Uterus (tissue), 4 donors: Measurements from ENCODE around the gene CES4A. TPM values are rescaled to one million over a fixed set of nuclear protein-coding genes. Genes with fewer than 3 reads are reported as not detected.
"Not testable (repeated sequence)": the region's sequence is repeated elsewhere in the genome, so short reads cannot be mapped to it uniquely, and the experiment has no call there.

ENCODE experiments used
- DNase-seq, 2 donors: peaks; one replicate each; pipeline ENCODE4 v3.0.0-alpha.2; 2019 to 2020
- H3K27ac ChIP-seq, 2 donors: fragments of 200-600 bp; sonication (generic); 1 replicate in 1 of 2; 2 replicates in 1 of 2; pipeline ENCODE4 v1.5.1; 2016 to 2018
- H3K27me3 ChIP-seq, 2 donors: fragments of 200-600 bp; sonication (generic); one replicate each; pipeline ENCODE4 v1.5.1; 2018 to 2019; ENCODE audit warnings: control low read depth in 1 of 2
- H3K36me3 ChIP-seq, 2 donors: fragments of 200-600 bp; sonication (generic); one replicate each; pipeline ENCODE4 v1.5.1; 2019; ENCODE audit warnings: control low read depth in 1 of 2
- H3K4me1 ChIP-seq, 2 donors: fragments of 200-600 bp; sonication (generic); one replicate each; pipeline ENCODE4 v1.5.1; 2018 to 2019; ENCODE audit warnings: control low read depth in 1 of 2
- H3K4me3 ChIP-seq, 2 donors: fragments of 200-600 bp; sonication (generic); 1 replicate in 1 of 2; 2 replicates in 1 of 2; pipeline ENCODE4 v1.5.1; 2018 to 2019; ENCODE audit warnings: mild to moderate bottlenecking in 1 of 2
- H3K9me3 ChIP-seq, 2 donors: fragments of 200-600 bp; sonication (generic); one replicate each; pipeline ENCODE4 v1.5.1; 2019; ENCODE audit warnings: control low read depth in 1 of 2
- POLR2A ChIP-seq, 2 donors: fragments of 450-650 bp; IDR thresholded peaks; one replicate each; pipeline ENCODE4 v1.6.1; 2016; ENCODE audit warnings: antibody characterized with exemption in 2 of 2, mild to moderate bottlenecking in 1 of 2, moderate library complexity in 1 of 2
- intact Hi-C: fragments of 100-400 bp; cut with DNase I; formaldehyde crosslinking; loops from one replicate; pipeline ENCODE4 v1.15.1; 2023; ENCODE audit warnings: low total_unique reads
- total RNA-seq, 4 donors: library from RNA; depleted of rRNA in 3 of 4; stranded (reverse); fragments of >200 nt in 3 of 4; gene quantifications; one replicate each; pipeline versions ENCODE4 v1.1.0 to v1.2.4, GENCODE V29; 2014 to 2023
- TF ChIP-seq, protein P1 (sequence below), 4 experiments: fragments of 200-600 bp in 2 of 4; fragments of 450-650 bp in 2 of 4; sonication (generic) in 2 of 4; IDR thresholded peaks; one replicate each; pipeline ENCODE4 v1.5.1; 2016 to 2019; ENCODE audit warnings: antibody characterized with exemption in 4 of 4, mild to moderate bottlenecking in 2 of 4, moderate library complexity in 1 of 4
- donor health status: DM: yes; HTN: yes; CAD: no.

Gene CES4A
- total RNA-seq, 4 donors from 2014 or later, result 0.29 to 9.6 (median 5.4) TPM

GRCh38 chr16:66950971-66951790 lies 37.2 kb upstream of the CES4A start:
- DNase-seq, result no peak
- H3K36me3 ChIP-seq, result no peaks in the 10 kb centered on the region
- TF ChIP-seq POLR2A (IDR thresholded peaks at IDR 0.05), result no peak
- TF ChIP-seq, protein P1, sequence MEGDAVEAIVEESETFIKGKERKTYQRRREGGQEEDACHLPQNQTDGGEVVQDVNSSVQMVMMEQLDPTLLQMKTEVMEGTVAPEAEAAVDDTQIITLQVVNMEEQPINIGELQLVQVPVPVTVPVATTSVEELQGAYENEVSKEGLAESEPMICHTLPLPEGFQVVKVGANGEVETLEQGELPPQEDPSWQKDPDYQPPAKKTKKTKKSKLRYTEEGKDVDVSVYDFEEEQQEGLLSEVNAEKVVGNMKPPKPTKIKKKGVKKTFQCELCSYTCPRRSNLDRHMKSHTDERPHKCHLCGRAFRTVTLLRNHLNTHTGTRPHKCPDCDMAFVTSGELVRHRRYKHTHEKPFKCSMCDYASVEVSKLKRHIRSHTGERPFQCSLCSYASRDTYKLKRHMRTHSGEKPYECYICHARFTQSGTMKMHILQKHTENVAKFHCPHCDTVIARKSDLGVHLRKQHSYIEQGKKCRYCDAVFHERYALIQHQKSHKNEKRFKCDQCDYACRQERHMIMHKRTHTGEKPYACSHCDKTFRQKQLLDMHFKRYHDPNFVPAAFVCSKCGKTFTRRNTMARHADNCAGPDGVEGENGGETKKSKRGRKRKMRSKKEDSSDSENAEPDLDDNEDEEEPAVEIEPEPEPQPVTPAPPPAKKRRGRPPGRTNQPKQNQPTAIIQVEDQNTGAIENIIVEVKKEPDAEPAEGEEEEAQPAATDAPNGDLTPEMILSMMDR (IDR thresholded peaks at IDR 0.05), result no peak
- intact Hi-C loops, result no loop called here
- H3K27me3 ChIP-seq, result no peaks in the 10 kb centered on the region
- no peaks in the 10 kb centered on the region for H3K9me3 ChIP-seq
- no peak overlapping the region for H3K4me3 ChIP-seq
- H3K27ac ChIP-seq, result no peak overlapping the region
- H3K4me1 ChIP-seq, result peaks cover 0 to 7% of the 10 kb centered on the region in 2 donors

- TF ChIP-seq, protein P1 (IDR thresholded peaks at IDR 0.05), result no peak
- TF ChIP-seq POLR2A (IDR thresholded peaks at IDR 0.05), result no peak
- Histone ChIP-seq H3K4me1 (peaks cover 0 to 7% of the 10 kb centered on the region in 2 donors), H3K36me3 (no peaks in the 10 kb centered on the region), H3K4me3 (no peak overlapping the region), H3K9me3 (no peaks in the 10 kb centered on the region), H3K27me3 (no peaks in the 10 kb centered on the region), H3K27ac (no peak overlapping the region)
- intact Hi-C loops, result no loop called here
- DNase-seq, result no peak
Measured at GRCh38 chr16:66952430-66953110, 35.8 kb upstream of the CES4A start.

DNA sequence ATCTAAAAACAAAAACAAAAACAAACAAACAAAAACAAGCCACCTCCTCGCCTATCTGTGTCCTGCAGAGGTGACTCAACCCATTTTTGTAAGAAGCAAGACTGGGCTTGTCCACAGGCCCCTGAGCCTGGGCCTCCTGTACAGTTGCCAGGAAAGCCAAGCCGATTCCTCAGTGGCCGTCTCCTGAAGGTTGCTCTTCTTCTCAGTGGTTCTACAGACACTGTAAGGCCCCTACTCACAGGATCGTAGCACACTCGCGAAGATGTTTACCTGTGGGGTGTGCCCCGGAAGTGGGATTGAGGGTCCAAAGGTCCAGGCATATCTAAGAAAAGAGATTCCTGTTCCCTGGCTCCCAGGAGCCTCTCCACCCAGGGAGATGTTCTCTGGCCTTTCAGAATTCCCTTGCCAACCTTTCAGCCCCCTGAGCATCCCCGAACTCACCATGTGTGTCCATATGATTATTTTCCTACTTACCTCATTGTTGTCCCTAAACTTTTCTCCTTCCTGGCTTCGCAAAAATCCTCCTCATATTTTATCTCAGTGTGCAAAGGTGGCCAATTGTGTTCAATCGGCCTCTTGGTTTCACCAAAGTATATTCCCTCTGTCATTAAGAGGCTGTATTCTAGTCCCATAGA lies 34.8 kb upstream of the CES4A start:
- no peaks in the 10 kb centered on the region for H3K27me3 ChIP-seq
- intact Hi-C loops, result no loop called here

GRCh38 chr16:66954097-66954659 lies 34.2 kb upstream of the CES4A start:
- H3K4me1 ChIP-seq, result no peaks in the 10 kb centered on the region
- no peak overlapping the region for H3K27ac ChIP-seq
- no peak for TF ChIP-seq POLR2A (IDR thresholded peaks at IDR 0.05)
- TF ChIP-seq, protein P1 (IDR thresholded peaks at IDR 0.05), result peak; percentile 73 to 82 (median 78)
- H3K9me3 ChIP-seq, result no peaks in the 10 kb centered on the region
- intact Hi-C loops, result no loop called here
- H3K27me3 ChIP-seq, result no peaks in the 10 kb centered on the region
- DNase-seq, result peak; percentile 67 to 75
- no peaks in the 10 kb centered on the region for H3K36me3 ChIP-seq
- H3K4me3 ChIP-seq, result no peak overlapping the region

More for the DNA sequence above, 34.8 kb upstream of the CES4A start:
- Histone ChIP-seq H3K36me3 (no peaks in the 10 kb centered on the region), H3K4me3 (no peak overlapping the region), H3K4me1 (peaks cover 0 to 6% of the 10 kb centered on the region in 2 donors), H3K9me3 (no peaks in the 10 kb centered on the region), H3K27ac (no peak overlapping the region)
- no peak for TF ChIP-seq POLR2A (IDR thresholded peaks at IDR 0.05)
- TF ChIP-seq, protein P1 (IDR thresholded peaks at IDR 0.05), result no peak
- no peak for DNase-seq

- H3K36me3 ChIP-seq, H3K27me3 ChIP-seq, DNase-seq, H3K4me3 ChIP-seq, H3K9me3 ChIP-seq, H3K27ac ChIP-seq, H3K4me1 ChIP-seq, intact Hi-C loops: not testable (repeated sequence)
Measured at GRCh38 chr16:66955363-66956153, 32.8 kb upstream of the CES4A start.

- H3K27me3 ChIP-seq, H3K4me3 ChIP-seq, H3K4me1 ChIP-seq, H3K9me3 ChIP-seq, H3K36me3 ChIP-seq, H3K27ac ChIP-seq, intact Hi-C loops, DNase-seq: not testable (repeated sequence)
Measured at GRCh38 chr16:66956154-66956457, 32.3 kb upstream of the CES4A start.
